Fibroblast of skin of left quadriceps (primary cell): ENCODE measurements around the gene CACNG6.

Source experiments
- DNase-seq, 2 experiments: peaks; one replicate each; pipeline ENCODE4 v3.0.0-alpha.2; 2013; ENCODE audit warnings: low read depth in 2 of 2

CACNG6 gene

DNA sequence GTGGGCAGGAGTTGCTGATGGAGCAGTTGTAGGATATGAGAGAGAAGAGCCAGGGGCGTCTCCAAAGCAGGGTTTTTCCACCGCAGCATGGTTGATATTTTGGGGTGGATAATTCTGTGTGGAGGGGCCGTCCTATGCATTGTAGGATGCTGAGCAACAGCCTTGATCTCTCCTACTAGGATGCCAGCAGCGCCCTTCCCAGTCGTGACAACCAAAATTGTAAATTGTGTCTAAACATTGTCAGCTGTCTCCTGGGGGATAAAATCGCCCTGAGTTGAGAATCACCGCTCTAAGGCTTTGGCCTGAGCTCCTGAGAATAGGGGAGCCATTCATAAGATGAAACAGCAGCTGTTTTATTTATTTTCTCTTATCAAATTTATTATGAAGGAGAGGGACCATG, 24.5 kb upstream of the CACNG6 start:
- DNase-seq: no peak

GRCh38 chr19:53969366-53969765, 22.1 kb upstream of the CACNG6 start:
- DNase-seq: no peak

GRCh38 chr19:53971673-53972072, 19.8 kb upstream of the CACNG6 start:
- DNase-seq: no peak

DNA sequence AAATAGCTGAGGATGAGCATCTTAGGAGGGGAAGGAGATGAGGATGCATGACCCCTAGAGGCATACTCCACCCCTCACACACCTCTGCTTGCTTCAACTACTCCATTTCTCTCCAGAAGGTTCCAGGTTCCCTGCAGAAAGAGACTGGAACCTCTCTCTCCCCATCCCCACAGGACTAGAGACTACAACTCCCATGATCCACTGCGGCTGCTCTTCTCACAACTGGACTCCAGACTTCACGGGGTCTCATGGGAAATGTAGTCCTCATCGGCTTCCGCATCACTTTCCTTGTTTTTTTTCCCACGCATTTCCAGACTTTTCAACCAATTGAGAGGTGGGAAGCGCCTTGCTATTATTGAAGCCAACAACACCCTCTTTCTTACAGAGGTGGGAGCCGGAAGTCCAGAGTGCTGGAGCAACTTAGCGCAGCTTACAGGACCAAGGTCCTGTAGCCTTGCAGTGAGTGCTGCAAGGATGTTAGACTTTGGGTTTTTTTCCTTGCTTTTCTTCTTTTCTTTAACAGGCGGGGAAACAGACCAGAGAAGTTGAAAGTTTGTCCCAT, 13.9 kb upstream of the CACNG6 start:
- DNase-seq: peak; percentile 62

GRCh38 chr19:53977991-53978731, 13.3 kb upstream of the CACNG6 start:
- peak; percentile 73 to 76 for DNase-seq

- DNase-seq: no peak
Observed at GRCh38 chr19:53978975-53979801, 12.2 kb upstream of the CACNG6 start.

GRCh38 chr19:53980539-53981375, 10.7 kb upstream of the CACNG6 start:
- no peak for DNase-seq

DNA sequence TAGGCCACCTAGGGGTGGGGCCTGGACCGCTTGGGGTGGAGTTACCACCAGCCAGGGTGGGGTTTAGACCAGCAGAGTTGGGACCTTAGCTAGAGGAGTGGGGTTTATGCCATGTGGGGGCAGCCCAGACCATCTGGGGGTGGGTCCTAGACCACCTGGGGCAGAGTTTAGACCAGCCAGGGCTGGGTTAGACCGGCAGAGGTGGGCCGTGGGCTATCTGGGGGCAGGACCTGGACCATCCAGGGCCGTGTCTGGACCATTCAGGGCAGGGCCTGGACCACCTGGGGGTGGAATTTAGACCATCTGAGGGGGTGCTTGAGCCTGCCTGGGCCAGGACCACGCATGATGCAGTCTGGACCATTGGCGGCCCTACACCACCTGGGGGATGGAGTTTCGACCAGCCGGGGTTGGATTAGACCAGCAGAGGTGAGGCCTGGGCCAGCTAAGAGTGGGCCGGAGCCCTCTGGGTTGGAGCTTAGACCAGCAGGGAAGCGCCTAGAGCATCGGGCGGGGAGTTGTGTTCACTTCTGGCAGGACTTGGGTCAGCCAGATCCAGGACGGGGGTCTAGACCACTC, 10.0 kb upstream of the CACNG6 start:
- no peak for DNase-seq

DNA sequence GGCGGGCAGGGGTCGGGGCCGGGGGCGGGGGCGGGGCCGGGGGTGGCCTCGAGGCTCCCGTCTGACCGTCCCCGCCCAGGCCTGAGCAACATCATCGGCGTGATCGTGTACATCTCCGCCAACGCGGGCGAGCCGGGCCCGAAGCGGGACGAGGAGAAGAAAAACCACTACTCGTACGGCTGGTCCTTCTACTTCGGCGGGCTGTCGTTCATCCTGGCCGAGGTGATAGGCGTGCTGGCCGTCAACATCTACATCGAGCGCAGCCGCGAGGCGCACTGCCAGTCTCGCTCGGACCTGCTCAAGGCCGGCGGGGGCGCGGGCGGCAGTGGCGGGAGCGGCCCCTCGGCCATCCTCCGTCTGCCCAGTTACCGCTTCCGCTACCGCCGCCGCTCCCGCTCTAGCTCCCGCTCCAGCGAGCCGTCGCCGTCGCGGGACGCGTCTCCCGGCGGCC, 9.4 kb upstream of the CACNG6 start:
- no peak for DNase-seq

DNA sequence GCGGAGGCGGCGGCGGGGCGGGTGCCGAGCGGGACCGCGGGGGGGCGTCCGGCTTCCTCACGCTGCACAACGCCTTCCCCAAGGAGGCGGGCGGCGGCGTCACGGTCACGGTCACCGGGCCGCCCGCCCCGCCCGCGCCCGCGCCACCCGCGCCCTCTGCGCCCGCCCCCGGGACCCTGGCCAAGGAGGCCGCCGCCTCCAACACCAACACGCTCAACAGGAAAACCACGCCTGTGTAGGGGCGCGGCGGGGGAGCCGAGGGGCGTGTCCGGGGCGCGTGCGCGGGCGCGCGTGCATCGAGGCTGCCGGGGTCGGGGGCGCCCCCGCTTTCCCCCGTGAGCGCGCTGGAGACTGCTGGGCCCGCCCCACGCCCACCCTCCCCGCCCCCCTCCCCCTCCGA, 8.8 kb upstream of the CACNG6 start:
- DNase-seq: no peak

- DNase-seq: no peak
Observed at GRCh38 chr19:53983457-53984289, 7.8 kb upstream of the CACNG6 start.

GRCh38 chr19:53985863-53986262, 5.6 kb upstream of the CACNG6 start:
- no peak for DNase-seq

DNA sequence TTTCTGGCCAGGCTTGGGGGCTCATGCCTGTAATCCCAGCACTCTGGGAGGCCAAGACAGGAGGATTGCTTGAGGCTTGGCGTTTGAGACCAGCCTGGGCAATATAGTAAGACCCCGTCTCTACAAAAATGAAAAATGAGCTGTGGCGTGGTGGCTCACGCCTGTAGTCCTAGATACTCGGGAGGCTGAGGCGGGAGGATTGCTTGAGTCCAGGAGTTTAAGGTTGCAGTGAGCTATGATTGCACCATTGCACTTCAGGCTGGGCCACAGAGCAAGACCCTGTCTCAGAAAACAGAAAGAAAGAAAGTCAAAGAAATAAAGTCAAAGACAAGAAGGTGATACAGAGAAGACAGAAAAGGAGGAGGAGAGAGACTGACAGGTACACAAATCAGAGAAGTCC, 2.5 kb upstream of the CACNG6 start:
- no peak for DNase-seq

GRCh38 chr19:53989600-53990533, 1.6 kb upstream of the CACNG6 start:
- no peak for DNase-seq

GRCh38 chr19:53992211-53992610, 774 bp downstream of the CACNG6 start:
- DNase-seq: no peak

GRCh38 chr19:53992815-53993214, 1.4 kb downstream of the CACNG6 start:
- no peak for DNase-seq

DNA sequence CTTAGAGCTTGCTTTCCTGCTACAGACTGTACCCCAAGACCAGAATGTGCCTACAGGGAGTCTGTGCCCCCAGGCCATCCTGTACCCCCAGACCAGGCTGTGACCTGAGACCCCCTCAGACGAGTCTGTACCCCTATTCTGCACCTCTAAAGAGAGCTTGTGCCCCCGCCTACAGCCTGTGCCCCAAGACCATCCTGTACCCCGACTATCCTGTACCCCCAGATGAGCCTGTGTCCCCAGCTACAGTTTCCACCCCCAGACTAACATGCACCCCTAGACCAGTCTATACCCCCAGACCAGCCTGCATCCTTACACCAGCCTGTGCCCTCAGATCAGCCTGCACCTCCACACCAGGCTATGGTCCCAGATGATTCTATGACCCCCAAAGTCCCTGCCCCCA, 2.0 kb downstream of the CACNG6 start:
- DNase-seq: no peak

- DNase-seq: no peak
Observed at GRCh38 chr19:53994811-53995210, 3.4 kb downstream of the CACNG6 start.

DNA sequence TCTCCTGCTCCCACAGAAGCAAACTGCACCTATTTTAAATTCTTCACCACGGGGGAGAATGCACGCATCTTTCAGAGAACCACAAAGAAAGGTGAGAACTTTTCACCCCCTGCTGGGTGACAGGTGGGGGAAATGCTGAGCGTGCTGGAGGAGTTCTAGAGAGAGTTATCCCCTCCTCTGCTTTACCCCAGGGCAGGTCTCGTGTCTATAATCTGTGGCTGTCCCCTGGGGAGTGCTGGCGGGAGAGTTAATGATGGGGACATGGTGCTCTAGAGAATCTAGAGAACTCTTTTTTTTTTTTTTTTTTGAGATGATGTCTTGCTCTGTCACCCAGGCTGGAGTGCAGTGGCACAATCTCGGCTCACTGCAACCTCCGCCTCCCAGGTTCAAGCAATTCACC, 6.8 kb downstream of the CACNG6 start:
- no peak for DNase-seq

DNA sequence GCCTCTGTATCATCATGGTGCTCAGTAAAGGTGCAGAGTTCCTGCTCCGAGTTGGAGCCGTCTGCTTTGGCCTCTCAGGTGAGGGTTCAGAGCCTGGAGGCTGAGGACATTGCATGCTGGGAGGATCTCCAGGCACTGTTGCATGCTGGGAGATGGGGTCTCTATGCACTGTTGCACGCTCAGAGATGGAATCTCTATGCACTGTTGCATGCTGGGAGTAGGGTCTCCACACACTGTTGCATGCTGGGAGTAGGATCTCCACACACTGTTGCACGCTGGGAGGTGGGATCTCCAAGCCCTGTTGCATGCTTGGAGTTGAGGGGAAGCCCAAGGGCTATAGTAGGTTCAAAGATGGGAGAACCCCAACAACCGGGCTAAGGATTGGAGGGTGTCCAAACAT, 8.3 kb downstream of the CACNG6 start:
- DNase-seq: no peak
